Fibroblast of lung (primary cell): ENCODE measurements around the gene ACOXL.

Experiments used
- CTCF ChIP-seq, 2 donors: IDR thresholded peaks in 1 of 2; conservative IDR thresholded peaks in 1 of 2; 1 replicate in 1 of 2; 2 replicates in 1 of 2; pipeline ENCODE4 v1.5.1; 2011 to 2012; ENCODE audit warnings: low read length in 2 of 2, control low read depth in 1 of 2, inconsistent platforms in 1 of 2, low read depth in 1 of 2, mild to moderate bottlenecking in 1 of 2
- EZH2 ChIP-seq: IDR thresholded peaks from 2 replicates; pipeline ENCODE4 v1.5.1; 2012; ENCODE audit warnings: low read length, control low read depth, mild to moderate bottlenecking; ENCODE audit errors: missing control alignments

- TF ChIP-seq CTCF (conservative IDR thresholded peaks at IDR 0.05 in 1 of 2, IDR thresholded peaks at IDR 0.05 in 1 of 2; ENCODE audit: low read depth in 1 of 2, low read length in 2 of 2) (no peak), EZH2 (no peak)
Measured at GRCh38 chr2:110788976-110789375, 56.6 kb downstream of the ACOXL start.
